Uterus (tissue), 4 donors: ENCODE results near the gene CTDP1. TPM values are rescaled to one million over a fixed set of nuclear protein-coding genes. Genes with fewer than 3 reads are reported as not detected.

Experiments used
- DNase-seq, 2 donors: peaks; one replicate each; pipeline ENCODE4 v3.0.0-alpha.2; 2019 to 2020
- H3K27ac ChIP-seq, 2 donors: fragments of 200-600 bp; sonication (generic); 1 replicate in 1 of 2; 2 replicates in 1 of 2; pipeline ENCODE4 v1.5.1; 2016 to 2018
- H3K27me3 ChIP-seq, 2 donors: fragments of 200-600 bp; sonication (generic); one replicate each; pipeline ENCODE4 v1.5.1; 2018 to 2019; ENCODE audit warnings: control low read depth in 1 of 2
- H3K36me3 ChIP-seq, 2 donors: fragments of 200-600 bp; sonication (generic); one replicate each; pipeline ENCODE4 v1.5.1; 2019; ENCODE audit warnings: control low read depth in 1 of 2
- H3K4me1 ChIP-seq, 2 donors: fragments of 200-600 bp; sonication (generic); one replicate each; pipeline ENCODE4 v1.5.1; 2018 to 2019; ENCODE audit warnings: control low read depth in 1 of 2
- H3K4me3 ChIP-seq, 2 donors: fragments of 200-600 bp; sonication (generic); 1 replicate in 1 of 2; 2 replicates in 1 of 2; pipeline ENCODE4 v1.5.1; 2018 to 2019; ENCODE audit warnings: mild to moderate bottlenecking in 1 of 2
- H3K9me3 ChIP-seq, 2 donors: fragments of 200-600 bp; sonication (generic); one replicate each; pipeline ENCODE4 v1.5.1; 2019; ENCODE audit warnings: control low read depth in 1 of 2
- POLR2A ChIP-seq, 2 donors: fragments of 450-650 bp; IDR thresholded peaks; one replicate each; pipeline ENCODE4 v1.6.1; 2016; ENCODE audit warnings: antibody characterized with exemption in 2 of 2, mild to moderate bottlenecking in 1 of 2, moderate library complexity in 1 of 2
- intact Hi-C: fragments of 100-400 bp; cut with DNase I; formaldehyde crosslinking; loops from one replicate; pipeline ENCODE4 v1.15.1; 2023; ENCODE audit warnings: low total_unique reads
- total RNA-seq, 4 donors: library from RNA; depleted of rRNA in 3 of 4; stranded (reverse); fragments of >200 nt in 3 of 4; gene quantifications; one replicate each; pipeline versions ENCODE4 v1.1.0 to v1.2.4, GENCODE V29; 2014 to 2023
- TF ChIP-seq, protein P1 (sequence below), 4 experiments: fragments of 200-600 bp in 2 of 4; fragments of 450-650 bp in 2 of 4; sonication (generic) in 2 of 4; IDR thresholded peaks; one replicate each; pipeline ENCODE4 v1.5.1; 2016 to 2019; ENCODE audit warnings: antibody characterized with exemption in 4 of 4, mild to moderate bottlenecking in 2 of 4, moderate library complexity in 1 of 4
- donor health status: DM: yes; HTN: yes; CAD: no.

CTDP1 gene
- total RNA-seq, 4 donors from 2014 or later, result 6.2 to 22.5 (median 20.4) TPM

- intact Hi-C loops, result no loop called here
- no peak for DNase-seq
- no peaks in the 10 kb centered on the region for H3K27me3 ChIP-seq
- no peak for TF ChIP-seq POLR2A (IDR thresholded peaks at IDR 0.05)
- TF ChIP-seq, protein P1, sequence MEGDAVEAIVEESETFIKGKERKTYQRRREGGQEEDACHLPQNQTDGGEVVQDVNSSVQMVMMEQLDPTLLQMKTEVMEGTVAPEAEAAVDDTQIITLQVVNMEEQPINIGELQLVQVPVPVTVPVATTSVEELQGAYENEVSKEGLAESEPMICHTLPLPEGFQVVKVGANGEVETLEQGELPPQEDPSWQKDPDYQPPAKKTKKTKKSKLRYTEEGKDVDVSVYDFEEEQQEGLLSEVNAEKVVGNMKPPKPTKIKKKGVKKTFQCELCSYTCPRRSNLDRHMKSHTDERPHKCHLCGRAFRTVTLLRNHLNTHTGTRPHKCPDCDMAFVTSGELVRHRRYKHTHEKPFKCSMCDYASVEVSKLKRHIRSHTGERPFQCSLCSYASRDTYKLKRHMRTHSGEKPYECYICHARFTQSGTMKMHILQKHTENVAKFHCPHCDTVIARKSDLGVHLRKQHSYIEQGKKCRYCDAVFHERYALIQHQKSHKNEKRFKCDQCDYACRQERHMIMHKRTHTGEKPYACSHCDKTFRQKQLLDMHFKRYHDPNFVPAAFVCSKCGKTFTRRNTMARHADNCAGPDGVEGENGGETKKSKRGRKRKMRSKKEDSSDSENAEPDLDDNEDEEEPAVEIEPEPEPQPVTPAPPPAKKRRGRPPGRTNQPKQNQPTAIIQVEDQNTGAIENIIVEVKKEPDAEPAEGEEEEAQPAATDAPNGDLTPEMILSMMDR (IDR thresholded peaks at IDR 0.05), result no peak
- H3K36me3 ChIP-seq, result no peaks in the 10 kb centered on the region
- H3K4me3 ChIP-seq, result no peak overlapping the region
- no peaks in the 10 kb centered on the region for H3K9me3 ChIP-seq
- H3K4me1 ChIP-seq, result peaks cover 0 to 3% of the 10 kb centered on the region in 2 donors
- no peak overlapping the region for H3K27ac ChIP-seq
Measured at GRCh38 chr18:79685971-79686370, 6.4 kb downstream of the CTDP1 start.

DNA sequence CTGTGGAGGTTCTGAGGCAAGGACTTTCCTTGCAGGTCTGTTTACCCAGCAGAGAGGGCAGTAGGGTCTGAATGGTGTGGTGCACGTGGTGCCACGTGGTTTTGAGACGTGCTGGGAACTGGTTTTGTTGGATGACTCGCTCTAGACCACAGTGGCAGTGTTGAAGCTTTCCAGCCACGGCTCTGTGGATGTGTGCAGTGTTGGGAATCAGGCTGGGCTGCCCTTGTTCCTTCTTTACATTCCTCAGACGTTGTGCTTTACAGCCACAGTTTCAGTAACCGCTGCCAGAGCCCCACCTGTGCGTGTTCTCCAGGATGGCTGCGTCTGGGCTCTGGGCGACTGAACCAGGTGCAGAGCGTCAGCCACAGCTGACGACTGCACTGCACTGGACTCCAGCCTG is 8.2 kb downstream of the CTDP1 start:
- no peak for DNase-seq
- intact Hi-C loops, result no loop called here

DNA sequence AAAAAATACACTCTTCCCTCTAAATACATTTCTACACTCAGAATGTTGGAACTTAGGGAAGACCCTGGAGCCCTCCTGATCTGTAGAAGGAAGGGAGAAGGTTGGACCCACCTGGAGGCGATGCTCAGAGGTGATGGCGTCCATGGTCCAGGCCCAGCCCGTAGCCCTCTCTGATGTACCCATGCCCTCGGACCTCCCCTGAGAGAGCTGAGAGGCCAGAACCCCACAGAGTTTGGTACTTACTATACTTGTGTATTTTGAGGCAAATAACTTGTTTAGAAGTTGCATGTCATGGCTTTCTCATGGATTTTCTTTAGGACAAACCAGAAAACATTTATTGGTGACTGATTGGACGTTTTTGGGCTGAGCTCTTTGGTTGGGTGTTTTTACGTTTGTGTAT is 10.5 kb downstream of the CTDP1 start:
- TF ChIP-seq POLR2A (IDR thresholded peaks at IDR 0.05), result no peak
- TF ChIP-seq, protein P1 (IDR thresholded peaks at IDR 0.05), result no peak
- intact Hi-C loops, result no loop called here
- no peak overlapping the region for H3K27ac ChIP-seq
- no peaks in the 10 kb centered on the region for H3K9me3 ChIP-seq
- no peak for DNase-seq
- H3K4me3 ChIP-seq, result no peak overlapping the region
- no peaks in the 10 kb centered on the region for H3K4me1 ChIP-seq
- H3K36me3 ChIP-seq, result no peaks in the 10 kb centered on the region
- H3K27me3 ChIP-seq, result no peaks in the 10 kb centered on the region

More for the DNA sequence above, 8.2 kb downstream of the CTDP1 start:
- TF ChIP-seq, protein P1 (IDR thresholded peaks at IDR 0.05), result no peak
- no peak for TF ChIP-seq POLR2A (IDR thresholded peaks at IDR 0.05)
- Histone ChIP-seq H3K36me3 (no peaks in the 10 kb centered on the region), H3K27me3 (no peaks in the 10 kb centered on the region), H3K4me3 (no peak overlapping the region), H3K9me3 (no peaks in the 10 kb centered on the region), H3K4me1 (no peaks in the 10 kb centered on the region), H3K27ac (no peak overlapping the region)

DNA sequence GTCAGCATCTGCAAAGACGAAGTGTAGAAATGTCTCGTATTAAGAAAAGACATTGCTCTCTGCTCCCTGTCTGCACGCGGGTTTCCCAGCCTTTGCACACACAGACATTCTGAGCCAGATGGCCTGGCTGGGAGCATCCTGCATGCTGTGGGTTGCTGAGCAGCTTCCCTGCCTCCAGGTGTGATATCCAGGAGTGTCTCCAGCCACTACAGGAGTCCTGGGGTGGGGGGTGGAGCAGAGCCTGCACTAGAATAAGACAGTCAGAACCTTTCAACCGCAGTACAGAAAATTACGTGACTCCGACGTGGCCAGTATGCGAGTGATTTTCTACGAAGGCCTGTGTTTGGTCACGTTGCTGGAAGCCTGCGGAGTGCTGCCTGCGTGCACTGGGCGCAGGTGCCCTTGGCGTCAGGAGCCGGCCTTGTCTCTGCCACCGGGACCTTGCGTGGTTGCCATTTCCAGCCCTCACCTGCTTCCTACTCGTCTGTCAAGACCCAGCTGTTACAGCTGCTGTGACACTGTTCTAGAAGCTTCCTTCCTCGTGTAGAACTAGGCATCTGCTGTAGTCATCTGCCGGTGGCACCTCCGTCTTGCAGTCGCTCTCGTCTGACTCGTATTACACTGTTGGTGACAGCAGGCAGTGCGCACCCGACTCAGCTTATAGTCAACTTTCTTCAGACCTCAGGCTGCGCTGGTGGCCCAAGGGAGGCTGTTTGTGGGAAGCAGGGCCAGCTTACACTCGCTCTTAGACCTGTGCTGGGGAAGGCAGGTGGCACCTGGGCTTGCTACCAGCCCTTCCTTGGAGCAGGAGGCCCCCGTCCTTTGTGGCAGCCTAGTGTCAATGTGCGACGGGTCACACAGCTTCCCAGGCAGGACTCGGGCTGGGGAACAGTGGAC is 11.2 kb downstream of the CTDP1 start:
- no peaks in the 10 kb centered on the region for H3K4me1 ChIP-seq
- intact Hi-C loops, result no loop called here
- H3K27ac ChIP-seq, result no peak overlapping the region
- no peak overlapping the region for H3K4me3 ChIP-seq
- DNase-seq, result no peak
- no peaks in the 10 kb centered on the region for H3K36me3 ChIP-seq
- TF ChIP-seq, protein P1 (IDR thresholded peaks at IDR 0.05), result no peak
- no peak for TF ChIP-seq POLR2A (IDR thresholded peaks at IDR 0.05)
- no peaks in the 10 kb centered on the region for H3K9me3 ChIP-seq
- H3K27me3 ChIP-seq, result no peaks in the 10 kb centered on the region

DNA sequence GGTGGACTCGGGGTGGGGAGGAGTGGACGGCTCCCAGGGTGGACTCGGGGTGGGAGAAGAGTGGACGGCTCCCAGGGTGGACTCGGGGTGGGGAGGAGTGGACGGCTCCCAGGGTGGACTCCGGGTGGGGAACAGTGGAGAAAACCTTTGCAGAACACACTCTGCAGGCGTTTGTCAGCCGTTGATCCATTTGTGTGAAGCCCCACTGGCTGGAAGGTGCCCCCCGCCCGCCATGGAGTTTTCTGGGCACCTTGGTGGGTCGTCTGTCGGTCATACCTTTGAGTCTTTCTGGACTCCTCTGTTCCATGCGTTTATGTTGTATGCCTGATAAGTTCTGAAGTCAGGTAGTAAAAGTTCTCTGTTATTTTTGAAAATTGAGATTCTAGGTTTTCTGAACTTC is 12.5 kb downstream of the CTDP1 start:
- no peak for TF ChIP-seq POLR2A (IDR thresholded peaks at IDR 0.05)
- TF ChIP-seq, protein P1 (IDR thresholded peaks at IDR 0.05), result no peak
- H3K36me3 ChIP-seq, result no peaks in the 10 kb centered on the region
- no peak for DNase-seq
- H3K27ac ChIP-seq, result no peak overlapping the region
- no peaks in the 10 kb centered on the region for H3K27me3 ChIP-seq
- no peaks in the 10 kb centered on the region for H3K4me1 ChIP-seq
- no peak overlapping the region for H3K4me3 ChIP-seq
- H3K9me3 ChIP-seq, result no peaks in the 10 kb centered on the region
- intact Hi-C loops, result no loop called here
